ENCODE measurements around the gene PSORS1C1. TPM values are rescaled to one million over a fixed set of nuclear protein-coding genes. Genes with fewer than 3 reads are reported as not detected.
"Not testable (repeated sequence)": the region's sequence is repeated elsewhere in the genome, so short reads cannot be mapped to it uniquely, and the experiment has no call there.

Gene PSORS1C1
- total RNA-seq, 2 donors from 2014 or later, result 2.2 to 5.6 TPM

DNA sequence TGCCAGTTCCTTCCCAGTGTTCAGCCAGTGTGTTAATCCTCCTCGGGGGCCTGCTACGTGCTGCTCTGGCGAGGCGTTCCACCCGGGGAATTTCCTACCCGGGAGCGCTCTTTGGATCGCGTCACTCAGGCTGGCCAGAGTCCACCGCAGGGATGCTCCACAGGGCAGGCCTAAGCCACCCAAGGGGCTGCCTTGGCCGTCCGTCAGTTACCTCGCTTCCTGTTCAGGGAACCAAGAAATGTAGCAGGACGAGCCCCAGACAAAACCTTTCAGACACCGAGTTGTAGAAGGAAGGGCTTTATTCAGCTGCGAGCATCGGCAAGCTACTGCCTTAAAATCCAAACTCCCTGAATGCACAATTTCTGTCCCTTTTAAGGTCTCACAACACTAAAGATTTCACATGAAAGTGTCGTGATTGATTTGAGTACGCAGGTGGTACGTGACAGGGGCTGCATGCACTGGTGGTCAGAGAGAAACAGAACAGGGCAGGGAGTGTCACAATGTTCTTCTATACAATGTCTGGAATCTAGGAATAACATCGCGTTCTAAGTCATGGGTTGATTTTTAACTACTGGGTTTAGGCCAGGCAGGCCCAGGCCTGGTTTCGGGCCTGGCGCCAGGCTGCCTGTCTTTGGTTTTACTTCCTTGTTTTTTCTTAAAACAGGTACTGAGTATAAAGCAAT, 71.6 kb downstream of the PSORS1C1 start:
- DNase-seq, result peak; percentile 85
- TF ChIP-seq, protein P1, sequence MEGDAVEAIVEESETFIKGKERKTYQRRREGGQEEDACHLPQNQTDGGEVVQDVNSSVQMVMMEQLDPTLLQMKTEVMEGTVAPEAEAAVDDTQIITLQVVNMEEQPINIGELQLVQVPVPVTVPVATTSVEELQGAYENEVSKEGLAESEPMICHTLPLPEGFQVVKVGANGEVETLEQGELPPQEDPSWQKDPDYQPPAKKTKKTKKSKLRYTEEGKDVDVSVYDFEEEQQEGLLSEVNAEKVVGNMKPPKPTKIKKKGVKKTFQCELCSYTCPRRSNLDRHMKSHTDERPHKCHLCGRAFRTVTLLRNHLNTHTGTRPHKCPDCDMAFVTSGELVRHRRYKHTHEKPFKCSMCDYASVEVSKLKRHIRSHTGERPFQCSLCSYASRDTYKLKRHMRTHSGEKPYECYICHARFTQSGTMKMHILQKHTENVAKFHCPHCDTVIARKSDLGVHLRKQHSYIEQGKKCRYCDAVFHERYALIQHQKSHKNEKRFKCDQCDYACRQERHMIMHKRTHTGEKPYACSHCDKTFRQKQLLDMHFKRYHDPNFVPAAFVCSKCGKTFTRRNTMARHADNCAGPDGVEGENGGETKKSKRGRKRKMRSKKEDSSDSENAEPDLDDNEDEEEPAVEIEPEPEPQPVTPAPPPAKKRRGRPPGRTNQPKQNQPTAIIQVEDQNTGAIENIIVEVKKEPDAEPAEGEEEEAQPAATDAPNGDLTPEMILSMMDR (IDR thresholded peaks at IDR 0.05), result no peak
- Histone ChIP-seq H3K36me3 (no peaks in the 10 kb centered on the region), H3K9me3 (no peaks in the 10 kb centered on the region), H3K4me3 (peak overlapping the region; percentile 23), H3K9ac (ENCODE audit: low read depth in 2 of 2, low read length in 2 of 2) (peak overlapping the region; percentile 53 to 78), H3K27ac (peak overlapping the region; percentile 96), H3K4me1 (no peaks in the 10 kb centered on the region), H3K27me3 (no peaks in the 10 kb centered on the region)
- intact Hi-C loops (cut with DNase I), result loop anchor here (2.0 kb wide), 1 partner anchor 41 kb away; no protein-coding TSS in a partner anchor

DNA sequence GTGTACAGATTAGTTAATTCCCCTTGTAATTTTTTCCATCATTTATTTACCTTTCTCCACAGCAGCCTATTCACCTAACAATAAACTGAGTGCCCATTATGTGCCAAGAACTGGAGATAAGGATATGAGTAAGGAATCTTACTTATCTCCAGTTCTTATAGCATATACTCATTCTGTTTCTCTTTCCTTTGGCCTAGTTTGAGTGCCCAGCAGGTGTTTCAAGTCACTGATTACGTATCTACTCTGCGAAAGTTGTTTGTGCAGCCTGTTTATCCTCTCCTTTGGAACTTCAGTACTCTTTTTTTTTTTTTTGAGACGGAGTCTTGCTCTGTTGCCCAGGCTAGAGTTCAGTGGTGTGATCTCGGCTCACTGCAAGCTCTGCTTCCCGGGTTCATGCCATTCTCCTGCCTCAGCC, 73.2 kb downstream of the PSORS1C1 start:
- intact Hi-C loops (cut with DNase I), result loop anchor here (2.0 kb wide), 1 partner anchor 43 kb away; no protein-coding TSS in a partner anchor
- Histone ChIP-seq H3K4me1 (no peaks in the 10 kb centered on the region), H3K4me3 (no peak overlapping the region), H3K27ac (peak overlapping the region; percentile 96), H3K9me3 (no peaks in the 10 kb centered on the region), H3K36me3 (no peaks in the 10 kb centered on the region), H3K27me3 (no peaks in the 10 kb centered on the region), H3K9ac (ENCODE audit: low read depth in 2 of 2, low read length in 2 of 2) (peak overlapping the region in 1 of 2 donors; percentile 3)
- TF ChIP-seq, protein P1 (IDR thresholded peaks at IDR 0.05), result no peak
- DNase-seq, result peak; percentile 65

DNA sequence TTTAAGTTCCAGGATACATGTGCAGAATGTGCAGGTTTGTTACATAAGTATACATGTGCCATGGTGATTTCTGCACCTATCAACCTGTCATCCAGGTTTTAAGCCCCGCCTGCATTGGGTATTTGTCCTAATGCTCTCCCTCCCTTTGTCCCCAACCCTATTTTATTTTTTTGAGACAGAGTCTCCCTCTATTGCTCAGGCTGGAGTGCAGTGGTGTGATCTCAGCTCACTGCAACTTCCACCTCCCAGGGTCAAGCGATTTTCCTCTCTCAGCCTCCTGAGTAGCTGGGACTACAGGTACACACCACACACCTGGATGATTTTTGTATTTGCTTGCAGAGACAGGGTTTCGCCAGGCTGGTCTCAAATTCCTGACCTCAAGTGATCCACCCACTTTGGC, 74.6 kb downstream of the PSORS1C1 start:
- H3K27ac ChIP-seq, result not testable (repeated sequence)

More for the DNA sequence above, 74.6 kb downstream of the PSORS1C1 start:
- intact Hi-C loops (cut with DNase I); H3K36me3 ChIP-seq; H3K27me3 ChIP-seq; H3K4me3 ChIP-seq; DNase-seq; H3K4me1 ChIP-seq; H3K9ac ChIP-seq (ENCODE audit: low read depth in 2 of 2, low read length in 2 of 2); H3K9me3 ChIP-seq: not testable (repeated sequence)

Other genes with a start within 250 kb of the PSORS1C1 start
- 100 to 1,000 TPM; 261 to 267 TPM for gene DDR1, start 230.3 kb upstream of the PSORS1C1 start, total RNA-seq
- 10 to 100 TPM; 15.8 to 25.7 TPM for gene GTF2H4, start 206.6 kb upstream of the PSORS1C1 start, total RNA-seq
- 10 to 100 TPM; 27.5 to 55.6 TPM for gene VARS2, start 200.6 kb upstream of the PSORS1C1 start, total RNA-seq
- gene SFTA2, start 182.6 kb upstream of the PSORS1C1 start, total RNA-seq, result 1 to 10 TPM in 1 of 2 donors, not detected in 1; 1.3 TPM
- under 1 TPM in 1 of 2 donors, not detected in 1; 0.30 TPM for gene MUCL3, start 173.8 kb upstream of the PSORS1C1 start, total RNA-seq
- gene MUC21, start 131.1 kb upstream of the PSORS1C1 start, total RNA-seq, result not detected
- not detected for gene MUC22, start 104.3 kb upstream of the PSORS1C1 start, total RNA-seq
- gene C6orf15, start 2.2 kb upstream of the PSORS1C1 start, total RNA-seq, result not detected
- not detected for gene CDSN, start 5.6 kb downstream of the PSORS1C1 start, total RNA-seq
- not detected for gene PSORS1C2, start 24.3 kb downstream of the PSORS1C1 start, total RNA-seq
- gene CCHCR1, start 43.0 kb downstream of the PSORS1C1 start, total RNA-seq, result 10 to 100 TPM; 31.8 to 55.4 TPM
- 10 to 100 TPM in 1 of 2 donors, 1 to 10 TPM in 1; 8.8 to 39.6 TPM for gene TCF19, start 43.8 kb downstream of the PSORS1C1 start, total RNA-seq
- 1 to 10 TPM; 3.4 to 7.0 TPM for gene POU5F1, start 55.9 kb downstream of the PSORS1C1 start, total RNA-seq
- 1,000 to 10,000 TPM in 1 of 2 donors, 100 to 1,000 TPM in 1; 576 to 1,321 TPM for gene HLA-C, start 157.3 kb downstream of the PSORS1C1 start, total RNA-seq
- gene HLA-B, start 242.4 kb downstream of the PSORS1C1 start, total RNA-seq, result 1,000 to 10,000 TPM; 1,153 to 3,111 TPM